Fibroblast of lung (primary cell): ENCODE results near the gene TRIM65. TPM values are rescaled to one million over a fixed set of nuclear protein-coding genes. Genes with fewer than 3 reads are reported as not detected.
A peak's percentile ranks its signal among the peaks of the same experiment; 100 is the strongest.
"Not testable (repeated sequence)": the region's sequence is repeated elsewhere in the genome, so short reads cannot be mapped to it uniquely, and the experiment has no call there.

Source experiments
- DNase-seq, 2 donors: peaks; one replicate each; pipeline versions ENCODE4 v3.0.0 to v3.0.0-alpha.2; 2010; ENCODE audit warnings: low read depth in 2 of 2
- H2AFZ ChIP-seq: 2 replicates; pipeline ENCODE4 v1.5.1; 2012; ENCODE audit warnings: low read length, control low read depth, inconsistent platforms
- H3K27ac ChIP-seq: 2 replicates; pipeline ENCODE4 v1.5.1; 2011; ENCODE audit warnings: low read length, control low read depth; ENCODE audit not compliant: insufficient read depth
- H3K27me3 ChIP-seq: 2 replicates; pipeline ENCODE4 v1.5.1; 2011; ENCODE audit warnings: mild to moderate bottlenecking, low read length; ENCODE audit not compliant: control insufficient read depth, insufficient read depth
- H3K36me3 ChIP-seq: 2 replicates; pipeline ENCODE4 v1.5.1; 2011; ENCODE audit warnings: low read length; ENCODE audit not compliant: control insufficient read depth, insufficient read depth
- H3K4me1 ChIP-seq: 2 replicates; pipeline ENCODE4 v1.5.1; 2011; ENCODE audit warnings: low read length; ENCODE audit not compliant: control insufficient read depth, insufficient read depth; ENCODE audit errors: extremely low read depth
- H3K4me2 ChIP-seq: 2 replicates; pipeline ENCODE4 v1.5.1; 2011; ENCODE audit warnings: low read length, control low read depth; ENCODE audit not compliant: insufficient read depth; ENCODE audit errors: extremely low read depth
- H3K4me3 ChIP-seq, 4 experiments: fragments of 200-600 bp in 1 of 4; sonication (generic) in 1 of 4; replicated peaks in 1 of 4; 2 replicates each; pipeline ENCODE4 v1.5.1; 2011 to 2016; ENCODE audit warnings: low read length in 4 of 4, low read depth in 3 of 4, mild to moderate bottlenecking in 3 of 4, control low read depth in 2 of 4, inconsistent platforms in 1 of 4, mixed read lengths in 1 of 4; ENCODE audit not compliant: insufficient read depth in 1 of 4; ENCODE audit errors: control extremely low read depth in 1 of 4
- H3K79me2 ChIP-seq: 2 replicates; pipeline ENCODE4 v1.5.1; 2012; ENCODE audit warnings: mild to moderate bottlenecking, low read length, inconsistent platforms; ENCODE audit not compliant: control insufficient read depth, insufficient read depth
- H3K9ac ChIP-seq: 2 replicates; pipeline ENCODE4 v1.5.1; 2011; ENCODE audit warnings: mild to moderate bottlenecking, low read length, control low read depth; ENCODE audit not compliant: insufficient read depth
- H3K9me3 ChIP-seq: 2 replicates; pipeline ENCODE4 v1.5.1; 2012; ENCODE audit warnings: low read depth, low read length; ENCODE audit not compliant: control insufficient read depth, insufficient read depth
- H4K20me1 ChIP-seq: 2 replicates; pipeline ENCODE4 v1.5.1; 2011; ENCODE audit warnings: low read length; ENCODE audit not compliant: control insufficient read depth, insufficient read depth; ENCODE audit errors: extremely low read depth
- EZH2 ChIP-seq: IDR thresholded peaks from 2 replicates; pipeline ENCODE4 v1.5.1; 2012; ENCODE audit warnings: low read length, control low read depth, mild to moderate bottlenecking; ENCODE audit errors: missing control alignments
- polyA plus RNA-seq, 2 donors: library from polyadenylated mRNA; depleted of rRNA in 1 of 2; stranded (reverse) in 1 of 2; unstranded in 1 of 2; fragments of >200 nt; gene quantifications; 2 replicates each; pipeline ENCODE4 v1.2.1, GENCODE V29; 2011 to 2012; ENCODE audit warnings: missing spikeins in 1 of 2
- total RNA-seq: library from RNA; depleted of rRNA; stranded (reverse); fragments of >200 nt; gene quantifications from 2 replicates; pipeline ENCODE4 v1.2.1, GENCODE V29; 2014
- TF ChIP-seq, protein P1 (sequence below), 2 donors: IDR thresholded peaks in 1 of 2; conservative IDR thresholded peaks in 1 of 2; 1 replicate in 1 of 2; 2 replicates in 1 of 2; pipeline ENCODE4 v1.5.1; 2011 to 2012; ENCODE audit warnings: low read length in 2 of 2, control low read depth in 1 of 2, inconsistent platforms in 1 of 2, low read depth in 1 of 2, mild to moderate bottlenecking in 1 of 2

Gene TRIM65
- total and polyA plus RNA-seq, 2 donors (not counting 1 experiment from before 2014, with no cell fraction given): 4.3 to 17.2 TPM

DNA sequence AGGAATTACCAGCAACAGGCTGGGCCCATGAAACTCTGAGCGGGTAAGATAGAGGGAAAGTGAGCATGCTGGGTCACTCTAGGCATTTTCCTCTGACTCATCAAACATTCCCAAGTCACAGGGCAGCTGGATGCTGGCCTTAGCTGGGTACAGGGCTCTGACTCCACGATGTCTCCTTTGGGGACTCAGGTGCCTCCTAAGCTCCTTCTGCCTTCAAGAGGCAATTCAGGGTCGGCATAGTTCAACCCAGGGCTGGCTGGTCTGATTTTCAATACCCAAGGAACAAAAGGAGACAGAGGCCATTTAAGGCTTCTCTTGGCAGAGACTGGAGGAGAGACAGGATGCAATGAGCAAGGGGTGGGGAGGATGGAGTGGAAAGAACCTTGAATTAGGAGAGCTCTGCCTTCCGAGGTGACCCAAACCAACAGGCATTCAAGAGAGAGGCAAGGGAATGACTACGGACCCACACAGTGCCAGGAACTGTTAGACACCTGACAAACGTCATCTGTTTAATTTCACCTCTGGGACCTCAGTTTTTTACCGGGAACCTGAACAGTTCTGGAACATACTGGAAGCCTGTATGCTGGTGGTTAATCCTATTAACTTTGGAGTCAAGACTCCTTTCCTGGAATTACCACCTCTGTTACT is 42.5 kb downstream of the TRIM65 start:
- Histone ChIP-seq H4K20me1 (no peaks in the 10 kb centered on the region), H2AFZ (no peak overlapping the region), H3K27ac (peak overlapping the region; percentile 74), H3K4me1 (peaks cover 9% of the 10 kb centered on the region), H3K4me3 (peak overlapping the region; percentile 62 to 96 (median 78)), H3K9me3 (no peaks in the 10 kb centered on the region), H3K79me2 (peaks cover 5% of the 10 kb centered on the region), H3K9ac (peak overlapping the region; percentile 67), H3K36me3 (peaks cover 6% of the 10 kb centered on the region), H3K27me3 (no peaks in the 10 kb centered on the region), H3K4me2 (peak overlapping the region; percentile 90)
- TF ChIP-seq EZH2: no peak
- TF ChIP-seq, protein P1, sequence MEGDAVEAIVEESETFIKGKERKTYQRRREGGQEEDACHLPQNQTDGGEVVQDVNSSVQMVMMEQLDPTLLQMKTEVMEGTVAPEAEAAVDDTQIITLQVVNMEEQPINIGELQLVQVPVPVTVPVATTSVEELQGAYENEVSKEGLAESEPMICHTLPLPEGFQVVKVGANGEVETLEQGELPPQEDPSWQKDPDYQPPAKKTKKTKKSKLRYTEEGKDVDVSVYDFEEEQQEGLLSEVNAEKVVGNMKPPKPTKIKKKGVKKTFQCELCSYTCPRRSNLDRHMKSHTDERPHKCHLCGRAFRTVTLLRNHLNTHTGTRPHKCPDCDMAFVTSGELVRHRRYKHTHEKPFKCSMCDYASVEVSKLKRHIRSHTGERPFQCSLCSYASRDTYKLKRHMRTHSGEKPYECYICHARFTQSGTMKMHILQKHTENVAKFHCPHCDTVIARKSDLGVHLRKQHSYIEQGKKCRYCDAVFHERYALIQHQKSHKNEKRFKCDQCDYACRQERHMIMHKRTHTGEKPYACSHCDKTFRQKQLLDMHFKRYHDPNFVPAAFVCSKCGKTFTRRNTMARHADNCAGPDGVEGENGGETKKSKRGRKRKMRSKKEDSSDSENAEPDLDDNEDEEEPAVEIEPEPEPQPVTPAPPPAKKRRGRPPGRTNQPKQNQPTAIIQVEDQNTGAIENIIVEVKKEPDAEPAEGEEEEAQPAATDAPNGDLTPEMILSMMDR (conservative IDR thresholded peaks at IDR 0.05 in 1 of 2, IDR thresholded peaks at IDR 0.05 in 1 of 2; ENCODE audit: low read depth in 1 of 2, low read length in 2 of 2): no peak
- DNase-seq: peak; percentile 53 to 63

DNA sequence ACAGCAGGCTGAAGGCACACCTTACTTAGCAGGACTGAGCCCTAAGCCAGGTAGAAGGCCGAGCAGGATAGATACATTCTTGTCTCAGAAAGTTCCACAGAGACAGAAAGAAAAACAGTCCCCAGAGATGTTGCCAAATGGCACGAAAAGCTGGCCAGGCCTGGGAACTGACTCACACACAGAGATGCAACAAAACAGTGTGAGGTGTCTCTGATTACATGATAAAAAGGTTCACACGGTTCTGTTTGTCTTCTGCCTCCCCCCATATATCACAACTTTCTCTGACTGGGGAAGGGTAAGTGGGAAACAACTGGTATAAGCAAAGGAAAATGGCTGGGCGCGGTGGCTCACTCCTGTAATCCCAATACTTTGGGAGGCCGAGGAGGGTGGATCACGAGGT is 43.3 kb downstream of the TRIM65 start:
- H3K9ac ChIP-seq: no peak overlapping the region
- peak overlapping the region in 1 of 4 experiments; percentile 20 for H3K4me3 ChIP-seq

DNA sequence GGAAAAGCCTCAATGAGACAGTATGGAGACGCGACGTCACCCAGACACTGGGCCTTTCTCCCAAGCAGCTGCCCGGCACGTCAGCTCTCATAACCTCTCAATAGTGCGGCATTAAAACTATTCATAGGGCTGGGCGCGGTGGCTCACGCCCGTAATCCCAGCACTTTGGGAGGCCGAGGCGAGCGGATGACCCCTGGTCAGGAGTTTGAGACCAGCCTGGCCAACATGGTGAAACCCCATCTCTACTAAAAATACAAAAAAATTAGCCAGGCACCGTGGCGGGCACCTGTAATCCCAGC is 45.1 kb downstream of the TRIM65 start:
- peaks cover 18% of the 10 kb centered on the region for H3K36me3 ChIP-seq
- not testable (repeated sequence) for H3K27me3 ChIP-seq, H4K20me1 ChIP-seq, H3K4me2 ChIP-seq, H3K27ac ChIP-seq, H3K4me1 ChIP-seq, H2AFZ ChIP-seq, H3K9me3 ChIP-seq, H3K9ac ChIP-seq, H3K4me3 ChIP-seq, H3K79me2 ChIP-seq
- DNase-seq: peak in 1 of 2 donors; percentile 47

More for the DNA sequence above, 43.3 kb downstream of the TRIM65 start:
- Histone ChIP-seq H3K9me3 (no peaks in the 10 kb centered on the region), H3K36me3 (peaks cover 6% of the 10 kb centered on the region), H2AFZ (no peak overlapping the region), H3K4me2 (peak overlapping the region; percentile 48), H3K27ac (peak overlapping the region; percentile 74), H3K27me3 (no peaks in the 10 kb centered on the region), H3K4me1 (peaks cover 9% of the 10 kb centered on the region), H4K20me1 (no peaks in the 10 kb centered on the region), H3K79me2 (peaks cover 5% of the 10 kb centered on the region)
- TF ChIP-seq, protein P1 (conservative IDR thresholded peaks at IDR 0.05 in 1 of 2, IDR thresholded peaks at IDR 0.05 in 1 of 2; ENCODE audit: low read depth in 1 of 2, low read length in 2 of 2): no peak
- no peak for TF ChIP-seq EZH2
- DNase-seq: peak in 1 of 2 donors; percentile 63
